Myocyte (in vitro differentiated cells): ENCODE results near the gene BACH2. TPM values are rescaled to one million over a fixed set of nuclear protein-coding genes. Genes with fewer than 3 reads are reported as not detected.

Experiments
- DNase-seq: peaks from one replicate; pipeline ENCODE4 v3.0.0-alpha.2; 2012; ENCODE audit warnings: low read depth
- total RNA-seq: library from RNA; depleted of rRNA; stranded (reverse); fragments of >200 nt; gene quantifications from 2 replicates; pipeline ENCODE4 v1.2.3, GENCODE V29; 2014

The BACH2 gene
- total RNA-seq, 1 donor from 2014 or later, result 0.13 TPM

DNA sequence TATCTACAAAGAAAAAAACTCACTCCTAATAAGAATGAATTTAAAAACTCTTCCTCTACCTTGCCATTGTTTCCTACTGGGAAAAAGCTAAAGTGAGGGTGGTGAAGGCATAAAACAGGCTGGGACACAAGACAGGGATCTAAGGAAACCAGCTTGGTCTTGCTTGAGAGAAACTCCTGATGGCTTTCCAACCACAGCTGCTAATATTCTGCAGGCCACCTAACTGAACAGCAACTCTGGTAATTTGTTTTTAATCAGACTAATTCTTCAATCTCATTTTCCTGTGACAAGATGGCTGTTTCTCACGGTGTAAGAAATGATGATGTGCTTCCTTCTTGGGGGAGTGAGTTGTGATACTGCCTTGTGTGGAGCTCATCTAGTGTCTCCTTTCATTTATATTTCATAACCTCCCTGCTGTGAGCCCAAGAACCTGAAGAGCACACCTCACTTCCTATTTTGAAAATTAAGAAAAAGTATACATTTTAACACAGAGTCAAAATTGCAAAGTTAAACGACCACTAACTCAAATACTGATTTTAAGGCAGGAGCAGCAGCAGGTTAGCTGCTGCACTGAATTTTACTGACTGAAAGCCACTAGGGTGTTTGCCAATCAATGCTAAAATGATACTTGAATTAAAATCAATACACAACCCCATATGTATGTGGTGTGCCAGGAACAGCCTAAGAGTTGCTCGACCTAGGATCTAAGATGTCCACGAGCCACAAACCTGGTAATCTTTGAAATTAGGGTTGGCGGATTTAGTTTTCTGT lies 58.0 kb downstream of the BACH2 start:
- no peak for DNase-seq

DNA sequence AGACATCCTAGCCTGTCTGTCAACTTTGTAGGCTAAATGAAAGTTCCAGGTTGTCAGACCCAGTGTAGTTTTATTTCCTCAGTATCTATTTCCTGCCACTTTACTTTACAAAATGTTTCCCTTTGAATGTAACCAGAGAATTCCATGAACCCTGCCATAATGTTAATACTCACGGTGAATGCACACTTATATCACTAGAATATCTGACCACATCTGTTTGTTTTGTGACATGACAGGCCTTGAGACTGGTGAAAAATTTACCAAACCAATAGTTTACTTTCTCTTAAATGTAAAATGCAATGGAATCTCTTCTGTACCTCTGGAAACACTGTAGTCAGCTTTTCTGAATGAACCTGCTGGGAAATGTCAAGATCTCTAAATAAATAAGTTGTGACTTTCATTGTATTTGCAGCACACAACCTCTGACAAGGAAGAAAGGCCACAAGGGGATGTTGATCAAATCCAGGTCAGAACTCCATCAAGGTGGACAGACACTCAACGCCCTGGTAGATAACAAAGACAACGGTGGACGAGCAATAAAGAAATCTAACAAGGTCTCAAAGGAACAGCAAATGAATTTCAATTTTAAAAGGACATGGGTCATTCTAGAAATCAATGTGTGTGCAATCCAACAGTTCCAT lies 59.2 kb downstream of the BACH2 start:
- DNase-seq, result no peak

DNA sequence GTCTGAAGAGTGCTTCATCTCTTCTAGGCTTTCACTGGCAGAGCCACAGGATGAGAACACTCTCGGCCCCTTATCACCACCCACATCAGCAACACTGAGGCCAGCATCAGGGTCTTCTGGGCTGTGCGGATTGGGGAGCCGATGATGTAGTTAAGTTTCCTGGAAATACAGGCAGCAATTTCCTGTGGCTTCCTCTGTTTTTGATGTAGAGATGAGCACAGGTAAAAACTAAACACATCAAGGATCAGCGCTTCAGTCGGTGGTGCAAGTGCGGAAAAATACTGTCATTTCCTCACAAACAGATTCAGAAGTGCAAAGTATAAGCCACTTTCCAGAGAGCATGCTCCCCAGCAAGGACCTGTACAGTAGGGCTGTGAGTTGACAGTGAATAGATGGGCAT lies 62.6 kb downstream of the BACH2 start:
- DNase-seq, result no peak

DNA sequence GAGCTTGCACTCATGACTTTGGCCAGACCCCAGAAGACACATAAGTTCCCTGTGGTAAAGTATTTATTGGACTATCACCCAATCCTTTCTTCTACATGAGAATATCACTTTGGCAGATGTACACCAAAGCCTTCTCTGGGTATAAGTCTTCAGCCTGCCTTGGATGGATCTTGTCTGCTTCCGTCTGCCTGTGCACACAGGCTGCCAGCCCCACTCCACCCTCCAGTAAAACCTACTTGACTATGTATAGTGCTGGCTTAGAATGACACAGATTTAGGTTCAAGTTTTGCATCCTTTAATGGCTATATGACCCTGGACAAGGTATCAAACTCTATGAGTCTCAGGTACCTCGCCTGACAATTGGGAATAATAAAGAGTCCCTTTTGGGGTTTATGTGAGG lies 63.4 kb downstream of the BACH2 start:
- no peak for DNase-seq

DNA sequence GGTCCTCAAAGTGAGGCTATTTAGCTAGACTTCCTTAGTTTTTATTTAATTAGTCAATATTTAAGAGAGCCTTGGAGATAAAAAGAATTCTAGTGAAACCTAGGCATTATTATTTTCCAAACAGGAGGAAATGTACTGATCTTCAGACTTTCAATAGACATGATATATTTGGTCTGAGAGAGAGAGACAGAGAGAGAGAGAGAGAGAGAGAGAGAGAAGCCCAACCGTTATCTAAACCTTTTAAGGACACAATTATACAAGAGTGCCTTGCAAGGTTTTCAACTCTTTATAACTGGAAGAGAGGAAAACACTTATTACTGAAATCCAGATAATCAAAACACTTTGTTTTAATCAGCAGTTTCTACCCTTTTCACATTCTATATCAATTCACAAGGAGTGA lies 64.8 kb downstream of the BACH2 start:
- DNase-seq, result no peak

DNA sequence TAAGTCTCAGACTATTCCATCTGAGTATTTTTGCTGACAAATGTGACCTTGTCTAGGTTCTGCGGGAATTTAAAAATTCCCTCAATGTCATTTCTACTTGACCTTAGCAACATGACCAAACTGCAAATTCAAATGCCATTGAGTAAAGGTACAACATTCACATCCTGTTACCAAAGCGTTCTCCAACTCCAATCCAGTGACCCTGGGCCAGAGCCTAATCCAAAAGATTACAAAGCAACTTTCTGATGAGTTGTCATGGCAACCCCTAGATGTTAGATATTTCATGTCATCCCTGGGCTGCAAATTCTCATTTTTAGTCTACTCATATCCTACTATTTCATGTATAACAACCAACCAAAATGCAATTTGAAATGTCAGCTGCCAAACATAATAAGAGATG lies 65.3 kb downstream of the BACH2 start:
- DNase-seq, result no peak

DNA sequence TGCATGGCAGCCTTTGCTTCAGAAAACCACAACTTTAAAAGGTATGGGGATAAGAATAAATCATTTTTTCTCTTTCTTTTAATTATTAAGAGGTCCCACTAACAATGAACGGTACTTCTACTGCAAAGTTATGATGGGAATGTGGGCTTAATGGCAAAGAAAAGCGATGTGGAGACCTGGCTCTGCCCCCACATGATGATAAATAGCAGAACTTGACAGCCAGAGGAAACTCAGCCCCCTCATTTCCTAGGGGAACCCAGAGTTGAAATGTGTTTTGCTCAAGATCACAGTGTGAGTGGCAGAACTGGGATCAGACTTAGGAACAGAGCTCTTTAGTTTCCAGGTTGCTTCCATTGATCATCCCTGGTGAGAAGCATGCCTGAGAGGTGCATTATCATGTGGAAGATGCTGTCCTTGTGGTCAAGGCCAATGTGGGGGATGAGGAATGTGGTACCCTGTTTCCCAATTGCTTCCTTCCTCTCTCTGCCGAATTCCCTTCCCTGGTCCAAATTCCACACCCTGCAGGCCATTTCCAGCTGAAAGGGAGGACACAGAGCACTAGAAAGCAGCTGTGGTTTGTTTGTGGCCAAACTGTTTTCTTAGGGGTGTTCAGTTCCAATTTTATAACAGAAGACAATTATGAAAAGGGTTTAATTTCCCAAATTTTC lies 66.0 kb downstream of the BACH2 start:
- DNase-seq, result no peak

DNA sequence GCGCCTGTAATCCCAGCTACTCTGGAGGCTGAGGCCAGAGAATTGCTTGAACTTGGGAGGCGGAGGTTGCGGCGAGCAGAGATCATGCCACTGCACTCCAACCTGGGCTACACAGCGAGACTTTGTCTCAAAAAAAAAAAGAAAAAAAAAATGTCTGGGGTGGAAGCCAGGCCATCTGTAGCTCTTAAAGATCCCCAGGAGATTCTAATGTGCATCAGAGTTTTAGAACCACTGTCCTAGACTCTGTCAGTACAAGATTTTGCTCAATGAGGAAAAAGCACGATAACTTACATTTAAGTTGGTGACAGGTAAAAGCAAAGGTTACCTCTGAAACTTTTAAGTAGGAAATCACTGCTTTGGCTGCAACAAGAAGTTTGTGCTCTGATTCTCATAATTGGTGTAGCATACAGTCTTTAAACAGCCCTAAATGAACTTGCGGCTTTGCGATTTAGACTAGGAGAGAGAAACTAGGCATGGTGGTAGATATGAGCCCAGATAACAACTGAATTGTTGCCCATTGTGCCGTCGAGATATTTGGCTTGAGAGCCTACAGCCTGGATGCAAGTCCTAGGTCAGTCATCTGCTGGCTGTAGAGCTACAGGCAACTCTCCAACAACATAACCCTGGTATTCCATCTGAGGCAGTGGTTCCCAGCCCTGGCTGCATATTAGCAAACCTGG lies 67.2 kb downstream of the BACH2 start:
- DNase-seq, result no peak

DNA sequence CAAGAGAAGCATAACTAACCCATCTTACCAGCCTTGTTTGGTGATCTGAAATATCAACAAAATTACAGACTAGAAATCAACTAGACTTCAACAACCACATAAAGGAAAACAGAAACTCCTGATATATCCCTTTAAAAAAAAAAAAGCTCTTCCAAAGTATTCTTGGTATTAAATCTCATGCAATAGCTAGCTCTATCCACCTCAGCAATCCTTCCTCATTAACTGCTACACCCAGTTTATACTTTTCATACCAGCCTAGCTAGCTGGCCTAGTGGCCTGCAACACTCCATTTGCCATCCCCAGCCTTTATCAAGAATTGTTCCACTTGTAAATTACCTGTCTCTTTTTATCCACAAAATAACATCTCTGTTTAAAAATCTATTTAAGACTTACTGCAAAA lies 69.0 kb downstream of the BACH2 start:
- DNase-seq, result no peak

DNA sequence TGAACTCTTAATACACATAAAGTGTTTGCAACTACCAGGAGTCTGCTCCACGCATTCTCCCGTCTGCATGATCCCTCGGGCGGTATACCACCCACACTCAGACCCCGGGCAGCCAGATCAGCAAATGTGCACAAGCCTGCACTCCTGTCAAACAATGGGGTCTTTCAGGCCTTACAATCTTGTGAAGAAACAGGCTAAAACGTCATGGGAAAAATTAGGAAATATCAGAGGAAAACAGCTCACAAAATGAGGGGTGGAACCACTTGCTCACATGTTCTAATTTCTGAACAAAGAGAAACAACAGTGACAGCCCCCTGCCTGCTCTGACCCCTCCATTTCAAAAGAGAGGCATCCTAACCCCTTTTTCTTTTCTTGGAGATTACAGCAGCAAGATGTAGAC lies 69.4 kb downstream of the BACH2 start:
- no peak for DNase-seq

DNA sequence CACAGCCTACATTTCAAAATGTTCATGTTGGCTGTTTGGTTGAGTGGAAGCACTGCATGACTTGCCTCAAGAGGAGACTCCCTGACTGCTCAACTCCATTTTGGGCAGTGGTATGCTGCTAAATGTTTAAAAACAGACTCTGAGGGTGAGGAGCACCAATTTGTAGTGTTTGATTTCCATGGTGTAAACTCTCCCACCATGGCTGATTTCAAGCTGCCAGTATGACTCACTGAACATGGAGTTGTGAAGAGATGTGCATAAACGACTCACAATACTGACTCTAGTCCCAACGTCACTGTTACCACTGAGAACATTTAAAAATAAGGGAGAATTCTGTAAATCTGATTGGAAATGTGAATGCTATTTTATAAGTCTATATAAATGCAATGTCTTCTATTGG lies 70.4 kb downstream of the BACH2 start:
- DNase-seq, result no peak

DNA sequence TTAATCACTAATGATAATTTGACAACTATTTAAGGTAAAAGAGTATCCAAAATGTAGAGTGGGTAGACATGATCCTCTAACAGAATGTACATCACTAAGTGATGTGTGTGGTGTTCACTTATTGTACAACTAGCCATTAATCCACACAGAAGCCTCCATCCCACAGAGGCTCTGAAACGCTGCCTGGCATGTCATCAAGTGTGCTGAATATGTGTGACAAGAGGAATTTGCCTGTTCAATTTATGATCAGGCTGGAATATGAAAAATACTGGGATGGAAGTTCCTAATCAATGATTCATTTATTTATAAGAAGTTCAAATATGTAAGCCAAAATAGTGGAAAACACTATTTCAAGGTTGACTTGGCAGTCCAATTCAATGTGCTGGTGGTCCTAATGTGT lies 72.4 kb downstream of the BACH2 start:
- DNase-seq, result no peak

DNA sequence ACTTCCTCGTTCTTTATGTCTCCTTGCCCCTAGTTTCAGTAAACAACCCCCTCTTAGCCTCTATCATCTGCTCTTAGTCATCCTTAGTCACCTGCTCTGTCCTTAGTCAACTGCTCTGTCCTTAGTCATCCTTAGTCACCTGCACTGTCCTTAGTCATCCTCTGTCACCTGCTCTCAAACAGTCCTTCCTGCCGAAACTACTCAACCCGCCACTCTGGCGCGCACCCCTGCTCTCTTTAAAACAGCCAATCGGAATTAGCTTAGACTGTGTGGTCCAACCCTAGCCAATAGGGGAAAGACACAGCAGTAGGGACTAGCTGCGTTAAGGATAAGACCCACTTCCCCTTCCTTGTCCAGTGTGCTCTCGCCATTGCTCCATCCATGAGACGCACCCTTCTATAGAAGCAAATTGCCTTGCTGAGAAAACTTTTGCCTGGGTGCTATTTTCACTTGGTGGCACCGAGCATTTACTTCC lies 73.9 kb downstream of the BACH2 start:
- DNase-seq, result no peak

DNA sequence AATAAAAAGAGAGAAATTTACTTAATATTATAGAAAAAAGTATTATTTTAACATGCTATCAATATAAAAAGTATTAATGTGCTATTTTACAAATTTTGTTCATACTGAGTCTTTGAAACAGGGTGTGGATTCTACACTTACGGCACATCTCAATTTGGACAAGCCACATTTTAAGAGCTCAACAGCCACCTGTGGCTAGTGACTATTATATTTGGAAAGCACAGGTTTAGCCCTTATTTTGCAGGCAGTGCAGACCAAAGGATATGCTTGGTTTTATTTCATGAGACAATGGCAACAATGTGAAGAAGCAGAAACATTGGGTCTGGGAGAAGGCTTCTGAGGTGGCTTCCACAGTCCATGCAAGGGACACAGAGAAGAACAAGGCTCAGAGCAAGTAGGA lies 74.6 kb downstream of the BACH2 start:
- no peak for DNase-seq

DNA sequence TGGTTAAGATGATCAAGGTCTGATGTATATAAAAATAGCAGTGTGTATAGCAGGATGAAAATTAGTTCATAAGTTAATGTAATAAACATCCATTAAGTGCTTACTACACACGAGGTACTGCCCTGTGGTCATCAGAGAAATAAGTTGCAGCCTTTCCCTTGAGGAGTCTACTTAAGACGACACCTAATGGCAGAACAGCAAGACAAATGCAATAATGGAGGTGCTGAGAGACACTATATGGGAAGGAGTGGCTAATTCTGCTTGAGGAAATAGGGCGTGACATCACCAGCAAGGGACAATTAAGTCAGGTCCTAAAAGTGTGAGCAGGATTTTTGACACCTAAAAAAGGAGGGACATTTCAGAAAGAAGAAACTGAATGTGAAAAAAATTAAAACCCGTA lies 75.2 kb downstream of the BACH2 start:
- DNase-seq, result no peak

DNA sequence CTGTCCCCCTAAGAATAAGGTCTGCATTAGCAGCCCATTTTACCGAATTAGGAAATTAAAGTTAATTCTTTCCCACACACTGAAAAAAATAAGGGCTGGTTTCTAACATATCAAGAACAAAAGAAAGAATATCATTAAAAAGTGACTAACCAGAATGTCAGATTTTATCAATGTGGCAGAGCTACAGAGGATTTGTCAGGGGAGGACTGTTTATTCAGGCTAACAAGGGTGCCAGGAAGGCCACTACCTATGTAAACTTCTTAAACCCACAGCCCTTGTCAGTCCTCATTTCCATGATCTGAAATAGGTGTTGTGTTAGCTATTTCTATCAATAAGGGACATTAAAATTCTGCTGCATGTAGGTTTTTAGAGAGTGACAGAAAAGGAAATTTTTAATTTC lies 76.4 kb downstream of the BACH2 start:
- DNase-seq, result no peak

DNA sequence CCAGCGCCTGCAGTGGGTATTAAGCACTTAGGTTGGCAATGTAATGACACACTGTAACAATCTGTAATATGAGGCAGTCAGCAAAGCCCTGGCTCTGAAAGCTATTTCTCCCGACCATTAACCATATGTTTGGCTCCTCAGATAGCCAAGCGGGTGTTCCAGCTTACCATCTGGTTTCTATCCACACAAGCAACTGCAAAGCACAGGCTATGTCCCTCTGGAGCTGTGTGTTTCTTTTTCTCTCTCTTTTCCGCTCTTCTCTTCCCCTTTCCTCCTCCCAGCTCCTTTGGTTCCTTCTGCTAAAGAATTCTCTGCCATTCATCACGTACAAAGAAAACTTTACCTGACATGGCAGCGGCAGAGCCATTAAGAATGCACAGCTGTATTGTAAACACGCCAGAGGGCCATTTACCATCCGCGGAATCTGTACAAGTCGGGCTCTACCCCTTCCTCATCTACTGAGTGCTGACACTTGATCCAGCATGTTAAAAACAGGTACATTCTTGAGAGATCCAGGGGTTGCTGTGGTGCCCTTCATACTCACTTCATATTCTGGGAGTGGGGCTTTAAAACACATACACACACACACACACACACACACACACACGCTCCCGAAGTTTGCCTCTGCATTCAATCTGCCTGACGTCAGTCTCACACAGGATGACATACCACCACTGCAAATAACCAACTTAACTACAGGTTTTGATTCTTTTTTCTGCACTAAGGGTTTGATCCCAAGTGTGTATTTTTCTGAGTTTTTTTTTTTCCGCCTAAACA lies 77.2 kb downstream of the BACH2 start:
- peak; percentile 87 for DNase-seq

DNA sequence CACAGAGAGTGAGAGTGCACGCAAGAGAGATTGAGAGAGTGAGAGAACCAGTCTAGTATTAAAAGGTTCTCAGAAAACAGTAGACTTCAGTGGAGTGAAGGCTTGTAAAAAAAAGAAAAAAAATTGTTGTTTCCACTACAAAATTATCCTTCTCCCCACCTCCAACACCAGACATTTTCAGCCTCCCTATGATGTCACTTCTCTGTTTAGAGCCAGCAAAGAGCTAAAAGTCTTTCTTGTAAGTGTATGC lies 77.8 kb downstream of the BACH2 start:
- DNase-seq, result no peak

DNA sequence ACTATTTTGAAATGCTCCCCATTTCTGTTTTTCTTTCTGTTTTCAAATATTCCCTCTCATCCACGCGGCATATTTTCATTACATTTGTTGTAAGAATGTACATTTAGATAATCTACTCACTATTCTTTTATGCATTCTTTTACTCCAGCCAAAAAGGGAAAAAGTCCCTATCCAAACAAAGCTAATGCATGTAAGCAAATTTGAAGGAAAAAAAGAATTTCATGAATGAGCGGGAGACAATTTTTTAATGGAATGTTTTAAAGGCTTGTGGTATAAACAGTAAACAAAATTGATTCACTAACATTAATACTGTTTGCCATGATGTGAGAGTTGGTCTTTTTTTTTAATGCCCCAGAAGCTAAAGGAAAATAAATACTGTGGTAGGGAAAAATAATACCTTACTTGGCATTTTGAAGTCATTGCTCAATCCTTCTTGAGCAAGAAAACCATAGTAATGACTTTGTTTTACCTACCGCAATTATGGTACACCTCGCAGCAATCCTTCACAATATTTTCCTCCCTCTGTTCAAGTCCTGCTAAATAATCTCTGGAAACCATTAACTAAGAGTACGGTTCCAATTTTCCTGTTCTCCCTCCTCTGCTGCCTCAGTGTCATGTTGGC lies 79.0 kb downstream of the BACH2 start:
- no peak for DNase-seq

DNA sequence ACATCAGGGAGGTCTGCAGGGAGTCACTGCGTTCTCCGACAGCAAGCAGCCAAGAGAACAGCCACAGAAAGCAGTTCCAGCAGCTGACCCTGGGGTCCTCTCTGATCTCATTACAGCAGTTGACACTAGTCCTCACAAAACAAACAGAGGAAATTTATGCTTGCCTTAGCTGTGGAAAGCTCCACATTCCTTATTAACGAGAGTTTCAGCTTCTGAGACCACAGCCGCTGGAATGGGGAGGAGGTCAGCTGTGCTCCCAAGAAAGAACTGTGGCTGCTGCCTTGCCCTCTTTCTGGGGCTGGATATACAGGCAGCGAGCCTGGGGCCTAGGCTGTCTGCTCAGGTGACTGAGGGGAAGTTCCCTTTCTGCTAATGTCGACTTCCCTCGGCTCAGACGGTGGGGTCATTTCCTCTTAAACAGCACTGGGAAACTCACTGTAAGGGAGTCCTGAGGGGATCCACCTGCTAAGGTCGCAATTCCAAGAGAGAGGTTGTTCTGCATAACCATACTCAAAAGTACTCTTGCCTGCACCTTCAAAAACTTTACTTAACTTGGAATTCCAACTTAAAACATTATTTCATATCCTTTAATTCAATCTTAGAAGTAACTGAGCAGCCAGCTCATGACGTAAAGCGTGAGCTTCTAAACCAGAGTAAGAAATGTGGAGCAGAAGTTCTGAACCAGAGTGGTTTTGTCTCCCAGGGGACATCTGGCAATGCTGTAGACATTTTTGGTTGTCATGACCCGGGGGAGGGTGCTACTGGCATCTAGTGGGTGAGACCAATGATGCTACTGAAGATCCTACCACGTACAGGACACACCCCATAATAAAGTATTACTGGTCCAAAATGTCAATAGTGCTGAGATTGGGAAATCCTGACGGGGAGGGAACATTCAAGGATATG lies 80.3 kb downstream of the BACH2 start:
- DNase-seq, result peak; percentile 50
